DND-41 (cell line): Measurements from ENCODE around the gene LRRC74A.
A peak's percentile ranks its signal among the peaks of the same experiment; 100 is the strongest.

ENCODE experiments used
- EZH2 ChIP-seq: IDR thresholded peaks from 3 replicates; pipeline ENCODE4 v1.6.1; 2012; ENCODE audit warnings: borderline replicate concordance, low read depth, mild to moderate bottlenecking, moderate library complexity, low read length, inconsistent platforms; ENCODE audit not compliant: severe bottlenecking
- TF ChIP-seq, protein P1 (sequence below): IDR thresholded peaks from 2 replicates; pipeline ENCODE4 v1.5.1; 2012; ENCODE audit warnings: borderline replicate concordance, low read length, moderate library complexity, mild to moderate bottlenecking; ENCODE audit not compliant: poor library complexity, severe bottlenecking; ENCODE audit errors: extremely low read depth

DNA sequence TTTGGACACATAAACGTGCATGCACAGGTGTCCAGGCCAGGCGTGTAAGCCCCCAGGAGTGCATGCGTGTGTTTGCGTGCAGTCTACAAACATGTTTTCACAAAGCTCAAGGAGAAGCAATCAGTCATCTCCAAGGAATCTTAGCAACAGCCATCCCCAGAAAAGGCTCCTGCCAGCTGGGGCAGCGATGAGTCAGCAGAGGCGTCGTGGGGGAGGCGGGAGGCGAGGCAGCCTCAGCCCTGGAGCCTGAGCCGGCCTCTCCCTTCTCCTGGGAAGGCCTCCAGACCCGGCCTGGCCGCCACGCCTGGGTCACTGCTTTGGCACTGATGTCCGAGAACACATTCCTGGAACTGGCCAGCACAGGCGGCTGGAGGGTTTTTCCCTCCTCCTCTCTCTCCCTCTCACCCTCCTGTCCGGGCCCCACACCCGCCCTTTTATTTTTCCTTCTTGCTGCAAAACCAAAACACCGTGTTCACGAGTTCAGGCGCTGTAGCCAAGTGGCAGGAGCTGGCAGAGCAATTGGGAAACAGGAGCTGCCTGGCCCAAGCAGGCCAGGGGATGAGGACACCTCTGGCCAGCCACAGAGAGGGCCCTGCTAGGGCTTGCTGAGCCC is 92.7 kb downstream of the LRRC74A start:
- TF ChIP-seq, protein P1, sequence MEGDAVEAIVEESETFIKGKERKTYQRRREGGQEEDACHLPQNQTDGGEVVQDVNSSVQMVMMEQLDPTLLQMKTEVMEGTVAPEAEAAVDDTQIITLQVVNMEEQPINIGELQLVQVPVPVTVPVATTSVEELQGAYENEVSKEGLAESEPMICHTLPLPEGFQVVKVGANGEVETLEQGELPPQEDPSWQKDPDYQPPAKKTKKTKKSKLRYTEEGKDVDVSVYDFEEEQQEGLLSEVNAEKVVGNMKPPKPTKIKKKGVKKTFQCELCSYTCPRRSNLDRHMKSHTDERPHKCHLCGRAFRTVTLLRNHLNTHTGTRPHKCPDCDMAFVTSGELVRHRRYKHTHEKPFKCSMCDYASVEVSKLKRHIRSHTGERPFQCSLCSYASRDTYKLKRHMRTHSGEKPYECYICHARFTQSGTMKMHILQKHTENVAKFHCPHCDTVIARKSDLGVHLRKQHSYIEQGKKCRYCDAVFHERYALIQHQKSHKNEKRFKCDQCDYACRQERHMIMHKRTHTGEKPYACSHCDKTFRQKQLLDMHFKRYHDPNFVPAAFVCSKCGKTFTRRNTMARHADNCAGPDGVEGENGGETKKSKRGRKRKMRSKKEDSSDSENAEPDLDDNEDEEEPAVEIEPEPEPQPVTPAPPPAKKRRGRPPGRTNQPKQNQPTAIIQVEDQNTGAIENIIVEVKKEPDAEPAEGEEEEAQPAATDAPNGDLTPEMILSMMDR, result peak; percentile 49
- TF ChIP-seq EZH2, result no peak
